Ovary (tissue), 3 donors: ENCODE results near the gene MDM1.

Experiments
- POLR2A ChIP-seq: fragments of 450-650 bp; IDR thresholded peaks from one replicate; pipeline ENCODE4 v1.6.1; 2017; ENCODE audit warnings: antibody characterized with exemption, mild to moderate bottlenecking, moderate library complexity
- TF ChIP-seq, protein P1 (sequence below), 3 donors: fragments of 450-650 bp in 2 of 3; fragments of 200-600 bp in 1 of 3; IDR thresholded peaks; one replicate each; pipeline versions ENCODE4 v1.5.1 to v1.8.0; 2016 to 2022; ENCODE audit warnings: antibody characterized with exemption in 3 of 3, mild to moderate bottlenecking in 1 of 3
- donor health status: DM: no; HTN: no; CAD: no.

- TF ChIP-seq, protein P1, sequence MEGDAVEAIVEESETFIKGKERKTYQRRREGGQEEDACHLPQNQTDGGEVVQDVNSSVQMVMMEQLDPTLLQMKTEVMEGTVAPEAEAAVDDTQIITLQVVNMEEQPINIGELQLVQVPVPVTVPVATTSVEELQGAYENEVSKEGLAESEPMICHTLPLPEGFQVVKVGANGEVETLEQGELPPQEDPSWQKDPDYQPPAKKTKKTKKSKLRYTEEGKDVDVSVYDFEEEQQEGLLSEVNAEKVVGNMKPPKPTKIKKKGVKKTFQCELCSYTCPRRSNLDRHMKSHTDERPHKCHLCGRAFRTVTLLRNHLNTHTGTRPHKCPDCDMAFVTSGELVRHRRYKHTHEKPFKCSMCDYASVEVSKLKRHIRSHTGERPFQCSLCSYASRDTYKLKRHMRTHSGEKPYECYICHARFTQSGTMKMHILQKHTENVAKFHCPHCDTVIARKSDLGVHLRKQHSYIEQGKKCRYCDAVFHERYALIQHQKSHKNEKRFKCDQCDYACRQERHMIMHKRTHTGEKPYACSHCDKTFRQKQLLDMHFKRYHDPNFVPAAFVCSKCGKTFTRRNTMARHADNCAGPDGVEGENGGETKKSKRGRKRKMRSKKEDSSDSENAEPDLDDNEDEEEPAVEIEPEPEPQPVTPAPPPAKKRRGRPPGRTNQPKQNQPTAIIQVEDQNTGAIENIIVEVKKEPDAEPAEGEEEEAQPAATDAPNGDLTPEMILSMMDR (IDR thresholded peaks at IDR 0.05): no peak
- no peak for TF ChIP-seq POLR2A
Measured at GRCh38 chr12:68304626-68305025, 27.5 kb downstream of the MDM1 start.
